Gastrocnemius medialis (tissue), 4 donors: ENCODE measurements around the gene DNAH6. TPM values are rescaled to one million over a fixed set of nuclear protein-coding genes. Genes with fewer than 3 reads are reported as not detected.

ENCODE experiments used
- ATAC-seq, 2 donors: fragments of 150-250 bp; one replicate each; pipeline ENCODE4 v1.9.1; 2016
- DNase-seq, 2 donors: peaks; one replicate each; pipeline ENCODE4 v3.0.0-alpha.2; 2019
- H3K27ac ChIP-seq, 4 donors: fragments of 200-600 bp; sonication (generic); 1 replicate in 1 of 4; 2 replicates in 3 of 4; pipeline ENCODE4 v1.5.1; 2016 to 2018; ENCODE audit warnings: mild to moderate bottlenecking in 2 of 4, moderate library complexity in 1 of 4
- H3K27me3 ChIP-seq, 3 donors: fragments of 200-600 bp; sonication (generic) in 2 of 3; 1 replicate in 1 of 3; 2 replicates in 2 of 3; pipeline versions ENCODE4 v1.5.1 to v1.6.0; 2016 to 2019; ENCODE audit warnings: mild to moderate bottlenecking in 1 of 3, moderate library complexity in 1 of 3
- H3K36me3 ChIP-seq, 2 donors: fragments of 200-600 bp; sonication (generic) in 1 of 2; one replicate each; pipeline ENCODE4 v1.5.1; 2017 to 2018
- H3K4me1 ChIP-seq, 2 donors: fragments of 200-600 bp; sonication (generic) in 1 of 2; one replicate each; pipeline ENCODE4 v1.5.1; 2016 to 2017; ENCODE audit warnings: mild to moderate bottlenecking in 2 of 2
- H3K4me3 ChIP-seq, 4 donors: fragments of 200-600 bp; sonication (generic) in 3 of 4; 1 replicate in 1 of 4; 2 replicates in 3 of 4; pipeline ENCODE4 v1.5.1; 2016 to 2019; ENCODE audit warnings: mild to moderate bottlenecking in 2 of 4
- H3K9me3 ChIP-seq, 3 donors: fragments of 200-600 bp; sonication (generic) in 2 of 3; 1 replicate in 1 of 3; 2 replicates in 2 of 3; pipeline ENCODE4 v1.5.1; 2016 to 2019
- POLR2A ChIP-seq, 2 donors: fragments of 450-650 bp; IDR thresholded peaks; one replicate each; pipeline ENCODE4 v1.6.1; 2017; ENCODE audit warnings: antibody characterized with exemption in 2 of 2, mild to moderate bottlenecking in 2 of 2, moderate library complexity in 2 of 2
- in situ Hi-C, 4 donors: fragments of 200-750 bp; cut with MboI; loops; one replicate each; pipeline versions ENCODE4 v1.15.0 to v1.8.0; 2017; ENCODE audit warnings: low sequenced_read_pairs in 4 of 4
- intact Hi-C: fragments of 100-400 bp; cut with DNase I; formaldehyde crosslinking; loops from one replicate; pipeline ENCODE4 v1.15.1; 2023; ENCODE audit warnings: low total_unique reads
- total RNA-seq, 4 donors: library from RNA; depleted of rRNA; stranded (reverse); fragments of >200 nt; gene quantifications; one replicate each; pipeline versions ENCODE4 v1.1.0 to v1.2.3, GENCODE V29; 2016
- TF ChIP-seq, protein P1 (sequence below), 5 experiments: fragments of 450-650 bp in 3 of 5; fragments of 200-600 bp in 2 of 5; sonication (generic) in 2 of 5; IDR thresholded peaks in 4 of 5; conservative IDR thresholded peaks in 1 of 5; 1 replicate in 4 of 5; 2 replicates in 1 of 5; pipeline ENCODE4 v1.5.1; 2016 to 2019; ENCODE audit warnings: antibody characterized with exemption in 5 of 5, mild to moderate bottlenecking in 3 of 5, moderate library complexity in 3 of 5

DNAH6 gene
- total RNA-seq, 4 donors from 2014 or later = not detected

- H3K27me3 ChIP-seq = no peaks in the 10 kb centered on the region
- no peaks in the 10 kb centered on the region for H3K36me3 ChIP-seq
- DNase-seq = no peak
- TF ChIP-seq, protein P1, sequence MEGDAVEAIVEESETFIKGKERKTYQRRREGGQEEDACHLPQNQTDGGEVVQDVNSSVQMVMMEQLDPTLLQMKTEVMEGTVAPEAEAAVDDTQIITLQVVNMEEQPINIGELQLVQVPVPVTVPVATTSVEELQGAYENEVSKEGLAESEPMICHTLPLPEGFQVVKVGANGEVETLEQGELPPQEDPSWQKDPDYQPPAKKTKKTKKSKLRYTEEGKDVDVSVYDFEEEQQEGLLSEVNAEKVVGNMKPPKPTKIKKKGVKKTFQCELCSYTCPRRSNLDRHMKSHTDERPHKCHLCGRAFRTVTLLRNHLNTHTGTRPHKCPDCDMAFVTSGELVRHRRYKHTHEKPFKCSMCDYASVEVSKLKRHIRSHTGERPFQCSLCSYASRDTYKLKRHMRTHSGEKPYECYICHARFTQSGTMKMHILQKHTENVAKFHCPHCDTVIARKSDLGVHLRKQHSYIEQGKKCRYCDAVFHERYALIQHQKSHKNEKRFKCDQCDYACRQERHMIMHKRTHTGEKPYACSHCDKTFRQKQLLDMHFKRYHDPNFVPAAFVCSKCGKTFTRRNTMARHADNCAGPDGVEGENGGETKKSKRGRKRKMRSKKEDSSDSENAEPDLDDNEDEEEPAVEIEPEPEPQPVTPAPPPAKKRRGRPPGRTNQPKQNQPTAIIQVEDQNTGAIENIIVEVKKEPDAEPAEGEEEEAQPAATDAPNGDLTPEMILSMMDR (IDR thresholded peaks at IDR 0.05 in 4 of 5, conservative IDR thresholded peaks at IDR 0.05 in 1 of 5) = no peak
- no peak for TF ChIP-seq POLR2A (IDR thresholded peaks at IDR 0.05)
- intact Hi-C loops = no loop called here
- no peak overlapping the region for H3K27ac ChIP-seq
- in situ Hi-C loops = no loop called here
- no peaks in the 10 kb centered on the region for H3K4me1 ChIP-seq
- H3K9me3 ChIP-seq = no peaks in the 10 kb centered on the region
- no peak overlapping the region for H3K4me3 ChIP-seq
- no peak for ATAC-seq
Observed at GRCh38 chr2:84694088-84694622, 177.9 kb downstream of the DNAH6 start.

- no peaks in the 10 kb centered on the region for H3K4me1 ChIP-seq
- in situ Hi-C loops (no loop called here), intact Hi-C loops (no loop called here)
- H3K9me3 ChIP-seq = no peaks in the 10 kb centered on the region
- no peaks in the 10 kb centered on the region for H3K27me3 ChIP-seq
- no peak overlapping the region for H3K27ac ChIP-seq
- no peak overlapping the region for H3K4me3 ChIP-seq
- no peaks in the 10 kb centered on the region for H3K36me3 ChIP-seq
- TF ChIP-seq, protein P1 (IDR thresholded peaks at IDR 0.05 in 4 of 5, conservative IDR thresholded peaks at IDR 0.05 in 1 of 5) = no peak
- TF ChIP-seq POLR2A (IDR thresholded peaks at IDR 0.05) = no peak
- ATAC-seq (no peak), DNase-seq (no peak)
Observed at GRCh38 chr2:84697895-84698294, 181.6 kb downstream of the DNAH6 start.

GRCh38 chr2:84700006-84700405, 183.7 kb downstream of the DNAH6 start:
- no peaks in the 10 kb centered on the region for H3K9me3 ChIP-seq

DNA sequence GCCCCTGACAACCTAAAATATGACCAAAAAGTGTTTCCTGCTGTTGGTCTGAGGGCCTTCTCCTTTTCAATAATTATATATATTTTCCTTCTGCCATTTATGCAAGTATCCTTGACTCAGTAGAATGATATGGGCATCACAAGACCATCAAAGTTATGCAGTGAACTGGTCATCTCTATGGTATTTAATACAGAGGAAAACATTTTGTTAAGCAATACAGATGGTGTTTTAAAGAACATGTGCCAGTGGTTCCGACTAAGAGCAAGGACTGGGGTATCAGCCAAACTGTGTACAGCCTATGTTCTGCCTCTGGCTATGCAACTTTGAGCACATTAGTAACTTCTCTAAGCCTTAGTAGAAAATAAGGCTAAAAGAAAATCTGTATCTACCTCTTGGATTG, 185.6 kb downstream of the DNAH6 start:
- no peaks in the 10 kb centered on the region for H3K36me3 ChIP-seq
- TF ChIP-seq, protein P1 (IDR thresholded peaks at IDR 0.05 in 4 of 5, conservative IDR thresholded peaks at IDR 0.05 in 1 of 5) = no peak
- no peak for TF ChIP-seq POLR2A (IDR thresholded peaks at IDR 0.05)
- H3K4me3 ChIP-seq = no peak overlapping the region
- intact Hi-C loops = no loop called here
- ATAC-seq = no peak
- no peaks in the 10 kb centered on the region for H3K27me3 ChIP-seq
- no peak for DNase-seq
- no peaks in the 10 kb centered on the region for H3K4me1 ChIP-seq
- H3K9me3 ChIP-seq = no peaks in the 10 kb centered on the region
- in situ Hi-C loops = no loop called here
- H3K27ac ChIP-seq = no peak overlapping the region

More at GRCh38 chr2:84700006-84700405, 183.7 kb downstream of the DNAH6 start:
- Histone ChIP-seq H3K27ac (no peak overlapping the region), H3K36me3 (no peaks in the 10 kb centered on the region), H3K4me1 (no peaks in the 10 kb centered on the region), H3K4me3 (no peak overlapping the region), H3K27me3 (no peaks in the 10 kb centered on the region)
- intact Hi-C loops = no loop called here
- DNase-seq (no peak), ATAC-seq (no peak)
- in situ Hi-C loops = no loop called here
- TF ChIP-seq POLR2A (IDR thresholded peaks at IDR 0.05) = no peak
- TF ChIP-seq, protein P1 (IDR thresholded peaks at IDR 0.05 in 4 of 5, conservative IDR thresholded peaks at IDR 0.05 in 1 of 5) = no peak

DNA sequence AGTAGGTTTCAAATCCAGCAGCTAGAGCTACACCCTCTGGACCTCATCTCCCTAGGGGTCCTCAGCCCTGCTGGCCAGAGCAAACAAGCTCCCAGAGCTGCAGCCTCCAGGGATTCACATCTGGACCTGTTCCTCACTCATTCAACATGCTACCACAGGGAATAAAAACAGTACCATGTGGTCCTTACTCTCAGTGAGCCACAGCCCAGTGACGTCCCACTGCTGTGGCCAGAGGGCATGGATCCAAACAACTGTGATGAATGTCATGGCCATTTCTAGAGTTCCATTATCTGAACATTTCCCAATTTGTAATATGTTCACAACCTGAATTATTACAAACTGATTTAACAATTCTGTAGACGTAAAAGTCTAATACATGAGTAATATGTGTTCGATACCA, 186.6 kb downstream of the DNAH6 start:
- no peak for DNase-seq
- in situ Hi-C loops = no loop called here
- intact Hi-C loops = no loop called here
- Histone ChIP-seq H3K4me3 (no peak overlapping the region), H3K4me1 (no peaks in the 10 kb centered on the region), H3K9me3 (no peaks in the 10 kb centered on the region), H3K36me3 (no peaks in the 10 kb centered on the region), H3K27me3 (no peaks in the 10 kb centered on the region), H3K27ac (no peak overlapping the region)
- ATAC-seq = no peak
- no peak for TF ChIP-seq POLR2A (IDR thresholded peaks at IDR 0.05)
- TF ChIP-seq, protein P1 (IDR thresholded peaks at IDR 0.05 in 4 of 5, conservative IDR thresholded peaks at IDR 0.05 in 1 of 5) = no peak
